Measurements from ENCODE around the gene FOXN1.

DNA sequence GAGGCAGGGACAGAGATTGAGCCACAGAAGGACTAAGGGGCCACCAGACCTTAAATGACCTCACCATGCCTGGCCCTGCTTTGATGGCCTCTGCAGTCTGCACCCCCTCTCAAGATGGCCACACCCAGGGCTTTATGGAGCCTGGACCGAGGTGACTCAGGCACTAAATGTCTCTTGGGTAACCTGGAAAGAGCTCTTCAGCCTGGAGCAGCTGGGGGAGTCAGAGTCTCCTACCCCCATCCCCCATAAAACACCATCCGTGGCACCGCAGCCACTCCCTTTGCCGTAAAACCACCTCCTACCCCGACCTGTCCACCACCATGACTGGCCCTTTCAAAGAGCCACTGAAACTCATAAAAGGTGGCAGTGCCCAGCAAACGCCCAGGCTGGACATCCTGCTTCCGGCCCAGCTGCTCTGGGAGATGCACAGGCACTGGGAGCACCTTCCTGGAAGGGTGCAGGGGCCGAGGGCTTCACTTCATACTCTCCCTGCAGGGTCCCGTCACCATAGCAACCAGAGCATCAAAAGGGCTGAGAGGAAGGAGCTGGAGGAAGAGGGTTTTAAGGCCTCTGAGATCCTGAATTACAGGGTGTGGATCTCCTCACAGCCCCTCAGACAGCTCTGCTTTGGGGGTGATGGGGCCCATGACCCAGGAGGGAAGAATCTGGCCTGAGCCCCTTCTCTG is 22.3 kb downstream of the FOXN1 start:
- TF ChIP-seq, protein P1, sequence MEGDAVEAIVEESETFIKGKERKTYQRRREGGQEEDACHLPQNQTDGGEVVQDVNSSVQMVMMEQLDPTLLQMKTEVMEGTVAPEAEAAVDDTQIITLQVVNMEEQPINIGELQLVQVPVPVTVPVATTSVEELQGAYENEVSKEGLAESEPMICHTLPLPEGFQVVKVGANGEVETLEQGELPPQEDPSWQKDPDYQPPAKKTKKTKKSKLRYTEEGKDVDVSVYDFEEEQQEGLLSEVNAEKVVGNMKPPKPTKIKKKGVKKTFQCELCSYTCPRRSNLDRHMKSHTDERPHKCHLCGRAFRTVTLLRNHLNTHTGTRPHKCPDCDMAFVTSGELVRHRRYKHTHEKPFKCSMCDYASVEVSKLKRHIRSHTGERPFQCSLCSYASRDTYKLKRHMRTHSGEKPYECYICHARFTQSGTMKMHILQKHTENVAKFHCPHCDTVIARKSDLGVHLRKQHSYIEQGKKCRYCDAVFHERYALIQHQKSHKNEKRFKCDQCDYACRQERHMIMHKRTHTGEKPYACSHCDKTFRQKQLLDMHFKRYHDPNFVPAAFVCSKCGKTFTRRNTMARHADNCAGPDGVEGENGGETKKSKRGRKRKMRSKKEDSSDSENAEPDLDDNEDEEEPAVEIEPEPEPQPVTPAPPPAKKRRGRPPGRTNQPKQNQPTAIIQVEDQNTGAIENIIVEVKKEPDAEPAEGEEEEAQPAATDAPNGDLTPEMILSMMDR (IDR thresholded peaks at IDR 0.05; ENCODE audit: insufficient read depth, low read length, poor library complexity, severe bottlenecking), result no peak
- no peak for TF ChIP-seq EZH2phosphoT487 (conservative IDR thresholded peaks at IDR 0.05; ENCODE audit: low read length)
